Esophagus muscularis mucosa (tissue), 4 donors: ENCODE data around the gene THUMPD2. TPM values are rescaled to one million over a fixed set of nuclear protein-coding genes. Genes with fewer than 3 reads are reported as not detected.
A peak's percentile ranks its signal among the peaks of the same experiment; 100 is the strongest.

Experiments used
- DNase-seq: peaks from one replicate; pipeline ENCODE4 v3.0.0-alpha.2; 2017; ENCODE audit errors: extremely low spot score
- H3K27ac ChIP-seq, 4 donors: fragments of 200-600 bp; sonication (generic); replicated peaks in 1 of 4; 1 replicate in 3 of 4; 2 replicates in 1 of 4; pipeline ENCODE4 v1.5.1; 2016 to 2019; ENCODE audit warnings: mild to moderate bottlenecking in 1 of 4
- H3K27me3 ChIP-seq, 4 donors: fragments of 200-600 bp; sonication (generic); one replicate each; pipeline versions ENCODE4 v1.5.1 to v1.6.0; 2016 to 2019
- H3K36me3 ChIP-seq, 4 donors: fragments of 200-600 bp; sonication (generic); one replicate each; pipeline ENCODE4 v1.5.1; 2016 to 2019
- H3K4me1 ChIP-seq, 4 donors: fragments of 200-600 bp; sonication (generic); one replicate each; pipeline ENCODE4 v1.5.1; 2016 to 2019
- H3K4me3 ChIP-seq, 4 donors: fragments of 200-600 bp; sonication (generic); 1 replicate in 2 of 4; 2 replicates in 2 of 4; pipeline ENCODE4 v1.5.1; 2016 to 2019; ENCODE audit warnings: mild to moderate bottlenecking in 4 of 4, moderate library complexity in 1 of 4
- H3K9me3 ChIP-seq, 4 donors: fragments of 200-600 bp; sonication (generic); 1 replicate in 3 of 4; 2 replicates in 1 of 4; pipeline ENCODE4 v1.5.1; 2016 to 2019
- CTCF ChIP-seq, 3 experiments: fragments of 200-600 bp in 2 of 3; fragments of 450-650 bp in 1 of 3; sonication (generic) in 2 of 3; IDR thresholded peaks; one replicate each; pipeline ENCODE4 v1.5.1; 2017 to 2019; ENCODE audit warnings: antibody characterized with exemption in 3 of 3, mild to moderate bottlenecking in 2 of 3, moderate library complexity in 1 of 3
- EP300 ChIP-seq: sonication (generic); formaldehyde crosslinking; IDR thresholded peaks from one replicate; pipeline ENCODE4 v1.6.1; 2017; ENCODE audit warnings: antibody characterized with exemption
- POLR2A ChIP-seq: fragments of 450-650 bp; IDR thresholded peaks from one replicate; pipeline ENCODE4 v1.6.1; 2017; ENCODE audit warnings: antibody characterized with exemption, moderate library complexity, mild to moderate bottlenecking, low read depth
- POLR2AphosphoS5 ChIP-seq, 2 donors: sonication (generic); formaldehyde crosslinking; IDR thresholded peaks; one replicate each; pipeline ENCODE4 v1.6.1; 2017; ENCODE audit warnings: antibody characterized with exemption in 2 of 2
- whole genome bisulfite sequencing: methylation state at CpG from one replicate; pipeline ENCODE4 v1.1.5; 2018; 5-methylcytosine and 5-hydroxymethylcytosine counted together
- intact Hi-C: fragments of 100-400 bp; cut with DNase I; formaldehyde crosslinking; loops from one replicate; pipeline ENCODE4 v1.15.1; 2023
- total RNA-seq, 4 donors: library from RNA; depleted of rRNA; stranded (reverse); fragments of >200 nt; gene quantifications; one replicate each; pipeline versions ENCODE4 v1.1.0 to v1.2.1, GENCODE V29; 2016

Gene THUMPD2
- total RNA-seq, 4 donors from 2014 or later: 5.4 to 10.9 (median 9.7) TPM

DNA sequence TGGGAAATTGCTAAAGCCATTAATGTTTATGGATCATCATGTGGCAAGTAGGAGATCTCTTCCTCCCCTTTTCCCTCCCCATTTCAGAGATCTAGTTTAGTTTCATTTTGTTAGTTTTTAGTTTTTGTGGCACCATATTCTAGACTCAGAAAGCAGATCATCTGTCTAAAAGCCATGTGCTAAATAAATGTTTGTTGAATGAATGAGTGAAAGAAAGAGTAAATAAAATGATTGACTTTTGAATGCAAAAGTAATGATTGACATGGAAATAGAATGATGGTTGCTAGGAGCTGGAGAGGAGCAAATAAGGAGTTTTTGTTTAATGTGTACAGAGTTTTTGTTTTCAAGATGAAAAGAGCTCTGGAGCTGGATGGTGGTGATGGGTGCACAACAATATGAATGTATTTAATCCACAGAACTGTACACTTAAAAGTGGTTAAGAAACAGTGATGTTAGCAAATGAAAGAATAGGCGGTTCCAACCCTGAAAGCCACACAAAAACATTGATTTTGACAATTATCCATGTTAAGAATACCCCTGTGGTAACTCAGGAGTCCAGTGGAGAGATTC, 89.7 kb downstream of the THUMPD2 start:
- H3K4me1 ChIP-seq: peaks cover 0 to 9% (median 0%) of the 10 kb centered on the region in 4 donors
- no peak overlapping the region for H3K4me3 ChIP-seq
- peak; percentile 7 for DNase-seq
- no peaks in the 10 kb centered on the region for H3K36me3 ChIP-seq
- H3K27me3 ChIP-seq: no peaks in the 10 kb centered on the region
- peaks cover 0 to 12% (median 7%) of the 10 kb centered on the region in 4 donors for H3K9me3 ChIP-seq
- TF ChIP-seq POLR2A: no peak
- TF ChIP-seq EP300: no peak
- whole genome bisulfite sequencing: 97% methylated on average over 1 of the region's 1 CpG
- intact Hi-C loops: no loop called here
- no peak overlapping the region for H3K27ac ChIP-seq

DNA sequence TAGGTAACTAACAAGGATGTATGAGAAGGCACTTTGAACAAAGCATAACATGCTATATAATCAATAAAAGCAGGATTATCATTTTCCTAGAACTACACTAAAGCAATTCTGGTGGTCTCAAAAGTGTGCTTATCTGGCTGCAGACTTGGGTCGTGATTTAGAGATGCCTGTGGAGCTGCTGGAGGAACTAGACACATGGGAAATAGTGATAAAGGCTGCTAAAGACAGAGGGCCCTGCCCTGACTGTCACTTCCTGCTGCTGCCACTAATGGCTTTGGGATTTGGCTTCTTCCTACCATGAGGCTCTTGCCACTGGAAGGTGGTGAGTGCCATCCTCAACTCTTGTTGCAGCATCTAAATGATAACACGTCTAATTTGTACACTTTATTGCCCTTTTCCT, 90.9 kb downstream of the THUMPD2 start:
- Histone ChIP-seq H3K4me1 (peaks cover 0 to 10% (median 0%) of the 10 kb centered on the region in 4 donors), H3K9me3 (peaks cover 0 to 12% (median 7%) of the 10 kb centered on the region in 4 donors), H3K36me3 (no peaks in the 10 kb centered on the region), H3K27me3 (no peaks in the 10 kb centered on the region), H3K4me3 (no peak overlapping the region), H3K27ac (no peak overlapping the region)
- WGBS: 79% methylated on average over 2 of the region's 2 CpGs
- TF ChIP-seq CTCF (IDR thresholded peaks at IDR 0.05) (no peak), EP300 (no peak), POLR2A (no peak), POLR2AphosphoS5 (IDR thresholded peaks at IDR 0.05) (no peak)
- peak; percentile 21 for DNase-seq
- intact Hi-C loops: no loop called here

DNA sequence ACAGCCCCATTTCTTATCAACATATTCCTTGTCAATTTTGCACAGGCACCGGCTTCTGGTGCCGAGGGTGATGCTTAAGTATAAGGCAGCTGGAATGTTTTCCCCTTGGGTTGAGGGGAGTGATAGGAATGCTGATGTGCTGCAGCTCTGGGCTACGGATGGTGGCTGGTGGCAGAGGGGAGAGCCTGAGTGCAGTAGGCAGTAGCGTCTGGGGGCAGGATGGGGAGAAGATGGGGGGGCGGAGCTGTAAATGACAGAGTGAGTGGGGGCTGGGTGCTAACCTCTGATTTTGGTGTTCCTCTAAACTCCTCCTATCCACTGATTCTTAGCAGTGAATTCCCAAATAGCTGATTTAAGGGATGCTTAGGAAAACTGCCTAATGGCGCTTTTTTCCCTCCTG, 92.6 kb downstream of the THUMPD2 start:
- WGBS: 90% methylated on average over 6 of the region's 6 CpGs
- Histone ChIP-seq H3K4me3 (no peak overlapping the region), H3K9me3 (peaks cover 0 to 12% (median 7%) of the 10 kb centered on the region in 4 donors), H3K27me3 (no peaks in the 10 kb centered on the region), H3K27ac (no peak overlapping the region), H3K36me3 (no peaks in the 10 kb centered on the region), H3K4me1 (peaks cover 0 to 10% (median 2%) of the 10 kb centered on the region in 4 donors)
- peak; percentile 64 for DNase-seq
- TF ChIP-seq EP300 (no peak), POLR2AphosphoS5 (IDR thresholded peaks at IDR 0.05) (no peak), POLR2A (no peak), CTCF (IDR thresholded peaks at IDR 0.05) (no peak)
- intact Hi-C loops: no loop called here

Other genes starting within 250 kb of the THUMPD2 start
- gene TMEM178A, start 113.3 kb downstream of the THUMPD2 start, total RNA-seq: 1 to 10 TPM; 1.2 to 5.0 (median 3.6) TPM